ENCODE data around the gene PARP4.

GRCh38 chr13:24557081-24557480 is 44.5 kb upstream of the PARP4 start:
- TF ChIP-seq CTCF (IDR thresholded peaks at IDR 0.05 in 8 of 11, conservative IDR thresholded peaks at IDR 0.05 in 3 of 11), result no peak
- no peak for TF ChIP-seq POLR2AphosphoS5 (IDR thresholded peaks at IDR 0.05)
- no peak for TF ChIP-seq POLR2A (IDR thresholded peaks at IDR 0.05)
